SU-DHL-6 (cell line): ENCODE results near the gene UCHL1.

Experiments
- CTCF ChIP-seq: fragments of 200-600 bp; sonication (generic); IDR thresholded peaks from one replicate; pipeline ENCODE4 v1.5.1; 2017; ENCODE audit warnings: antibody characterized with exemption, mild to moderate bottlenecking, low read length, moderate library complexity; ENCODE audit not compliant: insufficient read depth, poor library complexity, severe bottlenecking
- EZH2phosphoT487 ChIP-seq: fragments of 200-600 bp; sonication (generic), shearing (Covaris generic); conservative IDR thresholded peaks from 2 replicates; pipeline ENCODE4 v1.6.1; 2018; ENCODE audit warnings: mild to moderate bottlenecking, antibody characterized with exemption, low read length, moderate library complexity, mixed read lengths

GRCh38 chr4:41288254-41288653, 31.5 kb downstream of the UCHL1 start:
- no peak for TF ChIP-seq CTCF
- no peak for TF ChIP-seq EZH2phosphoT487
